Osteocyte (in vitro differentiated cells): Measurements from ENCODE around the gene LIN37. TPM values are rescaled to one million over a fixed set of nuclear protein-coding genes. Genes with fewer than 3 reads are reported as not detected.

Experiments used
- DNase-seq: peaks from one replicate; pipeline ENCODE4 v3.0.0; 2021; ENCODE audit warnings: mixed read lengths; ENCODE audit not compliant: unreplicated experiment; ENCODE audit errors: extremely low spot score
- H3K27ac Mint-ChIP-seq: one replicate; pipeline ENCODE4 v1.8.0; 2021; ENCODE audit warnings: mild to moderate bottlenecking, mixed read lengths; ENCODE audit not compliant: unreplicated experiment
- H3K27me3 Mint-ChIP-seq: one replicate; pipeline ENCODE4 v1.8.0; 2021; ENCODE audit warnings: mixed read lengths; ENCODE audit not compliant: unreplicated experiment
- H3K36me3 Mint-ChIP-seq: one replicate; pipeline ENCODE4 v1.8.0; 2021; ENCODE audit warnings: mixed read lengths; ENCODE audit not compliant: unreplicated experiment
- H3K4me1 Mint-ChIP-seq: one replicate; pipeline ENCODE4 v1.8.0; 2021; ENCODE audit warnings: mixed read lengths; ENCODE audit not compliant: unreplicated experiment
- H3K4me3 Mint-ChIP-seq: one replicate; pipeline ENCODE4 v1.8.0; 2021; ENCODE audit warnings: mild to moderate bottlenecking, moderate library complexity, mixed read lengths; ENCODE audit not compliant: unreplicated experiment
- H3K9me3 Mint-ChIP-seq: one replicate; pipeline ENCODE4 v1.8.0; 2021; ENCODE audit warnings: mixed read lengths; ENCODE audit not compliant: unreplicated experiment
- total RNA-seq: library from RNA; stranded (reverse); gene quantifications from 2 replicates; pipeline ENCODE4 v1.2.1, GENCODE V29; 2021
- TF ChIP-seq, protein P1 (sequence below): fragments of 200-600 bp; sonication (generic); IDR thresholded peaks from 2 replicates; pipeline ENCODE4 v1.5.0; 2021; ENCODE audit warnings: antibody characterized with exemption, mild to moderate bottlenecking, moderate library complexity

LIN37 gene
- total RNA-seq, 1 donor from 2014 or later: 15.7 TPM

DNA sequence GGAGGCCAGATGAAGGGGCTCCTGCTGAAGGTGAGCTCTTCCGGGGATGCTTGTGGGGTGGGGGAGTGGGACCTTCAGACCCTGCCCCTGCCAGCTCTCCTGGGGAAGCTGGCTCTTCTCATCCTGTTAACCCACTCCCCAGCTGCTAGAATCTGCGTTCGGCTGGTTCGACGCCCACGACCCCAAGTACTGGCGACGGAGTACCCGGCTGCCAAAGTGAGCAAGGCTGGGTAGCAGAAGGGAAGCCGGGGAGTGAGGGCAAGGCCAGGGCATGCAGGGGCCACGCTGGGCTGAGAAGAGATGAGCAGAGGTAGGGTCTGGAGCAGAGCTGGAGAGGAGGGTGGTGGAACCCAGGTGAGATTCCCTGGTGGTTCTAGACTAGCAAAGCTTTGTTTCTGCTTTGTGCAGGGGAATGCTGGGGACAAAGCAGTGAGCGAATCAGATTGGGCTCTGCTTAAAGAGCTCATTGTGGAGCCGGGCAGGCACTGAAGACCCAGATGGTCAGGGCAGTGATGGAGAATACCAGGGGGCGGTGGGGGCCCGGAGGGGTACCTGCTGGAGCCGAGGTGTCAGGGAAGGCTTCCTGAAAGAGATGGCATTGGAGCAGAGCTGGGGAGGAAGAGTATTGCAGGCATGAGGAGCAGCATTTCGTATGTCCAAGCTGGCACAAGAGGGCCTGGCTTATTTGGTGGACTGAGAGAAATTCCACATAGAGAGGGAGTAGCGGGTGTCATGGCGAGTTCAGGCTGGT is 20.2 kb upstream of the LIN37 start:
- Mint-ChIP-seq H3K27ac (no peak overlapping the region), H3K36me3 (peaks cover 61% of the 10 kb centered on the region), H3K4me1 (no peaks in the 10 kb centered on the region), H3K9me3 (no peaks in the 10 kb centered on the region), H3K4me3 (no peak overlapping the region), H3K27me3 (no peaks in the 10 kb centered on the region)
- DNase-seq: no peak
- TF ChIP-seq, protein P1, sequence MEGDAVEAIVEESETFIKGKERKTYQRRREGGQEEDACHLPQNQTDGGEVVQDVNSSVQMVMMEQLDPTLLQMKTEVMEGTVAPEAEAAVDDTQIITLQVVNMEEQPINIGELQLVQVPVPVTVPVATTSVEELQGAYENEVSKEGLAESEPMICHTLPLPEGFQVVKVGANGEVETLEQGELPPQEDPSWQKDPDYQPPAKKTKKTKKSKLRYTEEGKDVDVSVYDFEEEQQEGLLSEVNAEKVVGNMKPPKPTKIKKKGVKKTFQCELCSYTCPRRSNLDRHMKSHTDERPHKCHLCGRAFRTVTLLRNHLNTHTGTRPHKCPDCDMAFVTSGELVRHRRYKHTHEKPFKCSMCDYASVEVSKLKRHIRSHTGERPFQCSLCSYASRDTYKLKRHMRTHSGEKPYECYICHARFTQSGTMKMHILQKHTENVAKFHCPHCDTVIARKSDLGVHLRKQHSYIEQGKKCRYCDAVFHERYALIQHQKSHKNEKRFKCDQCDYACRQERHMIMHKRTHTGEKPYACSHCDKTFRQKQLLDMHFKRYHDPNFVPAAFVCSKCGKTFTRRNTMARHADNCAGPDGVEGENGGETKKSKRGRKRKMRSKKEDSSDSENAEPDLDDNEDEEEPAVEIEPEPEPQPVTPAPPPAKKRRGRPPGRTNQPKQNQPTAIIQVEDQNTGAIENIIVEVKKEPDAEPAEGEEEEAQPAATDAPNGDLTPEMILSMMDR: no peak

DNA sequence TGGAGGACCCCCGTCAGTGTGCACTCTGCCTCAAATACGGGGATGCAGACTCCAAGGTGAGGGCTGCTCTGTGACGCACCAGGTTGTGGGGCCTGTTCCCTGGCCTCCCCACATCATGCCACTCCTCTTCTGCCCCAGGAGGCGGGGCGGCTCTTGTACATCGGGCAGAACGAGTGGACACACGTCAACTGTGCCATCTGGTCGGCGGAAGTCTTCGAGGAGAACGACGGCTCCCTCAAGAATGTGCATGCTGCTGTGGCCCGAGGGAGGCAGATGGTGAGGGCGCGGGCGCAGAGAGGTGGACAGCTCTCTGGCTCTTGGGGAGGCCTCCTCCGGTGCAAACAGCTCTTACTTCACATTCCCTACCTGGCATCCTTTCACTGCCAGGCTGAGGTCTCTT is 19.4 kb upstream of the LIN37 start:
- no peak for DNase-seq
- no peaks in the 10 kb centered on the region for H3K9me3 Mint-ChIP-seq
- no peaks in the 10 kb centered on the region for H3K4me1 Mint-ChIP-seq
- no peak overlapping the region for H3K27ac Mint-ChIP-seq
- H3K4me3 Mint-ChIP-seq: no peak overlapping the region
- H3K27me3 Mint-ChIP-seq: no peaks in the 10 kb centered on the region
- TF ChIP-seq, protein P1: no peak
- H3K36me3 Mint-ChIP-seq: peaks cover 59% of the 10 kb centered on the region

DNA sequence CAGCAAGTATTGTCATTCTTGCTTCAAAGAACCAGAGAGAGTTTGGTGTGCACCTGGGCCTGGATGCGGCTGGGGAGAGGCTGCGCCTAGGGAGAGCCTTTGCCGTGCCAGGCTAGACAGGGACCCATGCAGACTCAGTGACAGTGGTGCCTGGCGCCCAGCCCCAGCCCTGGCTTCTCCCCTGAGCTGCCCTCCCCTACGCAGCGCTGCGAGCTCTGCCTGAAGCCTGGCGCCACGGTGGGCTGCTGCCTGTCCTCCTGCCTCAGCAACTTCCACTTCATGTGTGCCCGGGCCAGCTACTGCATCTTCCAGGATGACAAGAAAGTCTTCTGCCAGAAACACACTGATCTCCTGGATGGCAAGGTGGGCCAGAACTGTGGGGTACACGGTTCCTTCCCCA is 18.6 kb upstream of the LIN37 start:
- Mint-ChIP-seq H3K9me3 (no peaks in the 10 kb centered on the region), H3K4me1 (no peaks in the 10 kb centered on the region), H3K27ac (no peak overlapping the region), H3K36me3 (peaks cover 60% of the 10 kb centered on the region), H3K4me3 (no peak overlapping the region), H3K27me3 (no peaks in the 10 kb centered on the region)
- TF ChIP-seq, protein P1: no peak
- DNase-seq: no peak

DNA sequence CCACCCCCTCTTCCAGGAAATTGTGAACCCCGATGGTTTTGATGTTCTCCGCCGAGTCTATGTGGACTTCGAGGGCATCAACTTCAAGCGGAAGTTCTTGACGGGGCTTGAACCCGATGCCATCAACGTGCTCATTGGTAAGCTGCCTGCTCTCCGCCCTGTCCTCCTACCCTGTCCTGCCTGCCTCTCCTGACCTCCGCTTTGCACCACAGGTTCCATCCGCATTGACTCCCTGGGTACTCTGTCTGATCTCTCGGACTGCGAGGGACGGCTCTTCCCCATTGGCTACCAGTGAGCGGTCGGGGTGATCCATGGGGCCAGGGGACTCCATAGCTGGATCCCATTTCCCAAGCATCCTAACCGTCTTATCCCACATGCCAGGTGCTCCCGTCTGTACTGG is 18.1 kb upstream of the LIN37 start:
- DNase-seq: no peak
- H3K4me1 Mint-ChIP-seq: no peaks in the 10 kb centered on the region
- peaks cover 55% of the 10 kb centered on the region for H3K36me3 Mint-ChIP-seq
- H3K27ac Mint-ChIP-seq: no peak overlapping the region
- H3K4me3 Mint-ChIP-seq: no peak overlapping the region
- no peaks in the 10 kb centered on the region for H3K9me3 Mint-ChIP-seq
- TF ChIP-seq, protein P1: no peak
- H3K27me3 Mint-ChIP-seq: no peaks in the 10 kb centered on the region

DNA sequence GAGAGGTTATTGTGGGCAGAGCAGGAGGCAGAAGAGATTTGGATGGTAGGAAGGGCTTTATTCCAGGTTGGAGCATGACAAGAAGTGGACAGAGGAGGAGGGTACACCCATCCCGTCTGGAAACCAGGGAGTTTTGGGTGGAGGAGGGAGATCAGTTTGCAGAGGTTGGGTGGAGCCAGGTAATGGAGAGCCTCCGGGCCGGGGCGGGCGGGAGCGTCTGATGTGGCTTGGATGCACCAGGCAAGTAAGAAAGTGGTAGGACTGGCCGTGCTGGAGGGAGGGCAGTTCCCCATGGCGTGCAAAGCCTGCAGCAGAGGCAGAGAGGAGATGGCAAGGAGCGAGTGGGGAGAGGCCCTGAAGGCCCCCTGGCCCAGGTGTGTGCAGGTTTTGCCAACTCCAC is 17.0 kb upstream of the LIN37 start:
- Mint-ChIP-seq H3K27ac (no peak overlapping the region), H3K27me3 (no peaks in the 10 kb centered on the region), H3K4me3 (no peak overlapping the region), H3K36me3 (peaks cover 56% of the 10 kb centered on the region), H3K4me1 (no peaks in the 10 kb centered on the region), H3K9me3 (no peaks in the 10 kb centered on the region)
- no peak for DNase-seq
- TF ChIP-seq, protein P1: no peak
